PC-9 (cell line): ENCODE data around the gene PRKAG2. TPM values are rescaled to one million over a fixed set of nuclear protein-coding genes. Genes with fewer than 3 reads are reported as not detected.
A peak's percentile ranks its signal among the peaks of the same experiment; 100 is the strongest.

ENCODE experiments used
- BruUV-seq: library from RNA; stranded (reverse); fragments of 400-500 nt; replicated peaks from 2 replicates; lab custom pipeline; 2021; lab: Mats Ljungman, UMichigan
- CTCF ChIA-PET: fragments of 300-600 bp; sonication (Branson Sonifier 250); formaldehyde crosslinking; loops from one replicate; lab custom pipeline; 2022; ENCODE audit warnings: antibody characterized with exemption; lab: Charles Lee
- POLR2A ChIA-PET: fragments of 300-600 bp; sonication (Branson Sonifier 250); formaldehyde crosslinking; loops from one replicate; lab custom pipeline; 2022; ENCODE audit warnings: antibody characterized with exemption; ENCODE audit not compliant: unreplicated experiment; lab: Charles Lee
- DNase-seq, 2 experiments: peaks; one replicate each; pipeline versions ENCODE4 v3.0.0 to v3.0.0-alpha.2; 2015 to 2022; ENCODE audit warnings: mixed read lengths in 1 of 2
- H2AFZ ChIP-seq: fragments of 200-600 bp; sonication (generic); 2 replicates; pipeline ENCODE4 v1.8.1; 2017; ENCODE audit warnings: antibody characterized with exemption
- H3F3A ChIP-seq: fragments of 200-600 bp; sonication (generic); 2 replicates; pipeline ENCODE4 v1.8.1; 2017; ENCODE audit warnings: antibody characterized with exemption, mild to moderate bottlenecking, low read depth; ENCODE audit not compliant: insufficient read depth
- H3K27ac ChIP-seq: fragments of 200-600 bp; sonication (generic); 2 replicates; pipeline ENCODE4 v1.6.1; 2016; ENCODE audit warnings: mixed run types
- H3K27me3 ChIP-seq: fragments of 200-600 bp; sonication (generic); 2 replicates; pipeline ENCODE4 v1.6.1; 2016; ENCODE audit warnings: low read depth, mixed run types; ENCODE audit not compliant: insufficient read depth
- H3K36me3 ChIP-seq: fragments of 200-600 bp; sonication (generic); 2 replicates; pipeline ENCODE4 v1.6.1; 2016; ENCODE audit warnings: low read depth, mixed run types
- H3K4me1 ChIP-seq: fragments of 200-600 bp; sonication (generic); replicated peaks from 2 replicates; pipeline ENCODE4 v1.6.1; 2016; ENCODE audit warnings: mixed run types; ENCODE audit not compliant: insufficient read depth
- H3K4me2 ChIP-seq: fragments of 200-600 bp; sonication (generic); 2 replicates; pipeline ENCODE4 v1.6.1; 2017; ENCODE audit warnings: mixed run types
- H3K4me3 ChIP-seq: fragments of 200-600 bp; sonication (generic); 2 replicates; pipeline ENCODE4 v1.6.1; 2016; ENCODE audit warnings: mixed run types
- H3K79me2 ChIP-seq: fragments of 200-600 bp; sonication (generic); 2 replicates; pipeline ENCODE4 v1.6.1; 2017; ENCODE audit warnings: low read depth, mixed run types
- H3K9me2 ChIP-seq: fragments of 200-600 bp; sonication (generic); 2 replicates; pipeline ENCODE4 v1.8.1; 2017; ENCODE audit warnings: mild to moderate bottlenecking; ENCODE audit not compliant: insufficient read depth
- H3K9me3 ChIP-seq: fragments of 200-600 bp; sonication (generic); 2 replicates; pipeline ENCODE4 v1.8.1; 2016; ENCODE audit warnings: low read depth; ENCODE audit not compliant: insufficient read depth
- H4K20me1 ChIP-seq: fragments of 200-600 bp; sonication (generic); 2 replicates; pipeline ENCODE4 v1.8.1; 2017; ENCODE audit not compliant: insufficient read depth
- CTCF ChIP-seq: fragments of 200-600 bp; sonication (generic); conservative IDR thresholded peaks from 2 replicates; pipeline ENCODE4 v1.6.1; 2017; ENCODE audit warnings: mixed run types, antibody characterized with exemption, mild to moderate bottlenecking, moderate library complexity
- EZH2 ChIP-seq: fragments of 200-600 bp; sonication (generic); IDR thresholded peaks from 2 replicates; pipeline ENCODE4 v1.8.0; 2017; ENCODE audit warnings: antibody characterized with exemption, low read depth
- intact Hi-C: fragments of 100-400 bp; cut with micrococcal nuclease; formaldehyde crosslinking; loops from one replicate; pipeline ENCODE4 v1.10.0; 2022; ENCODE audit not compliant: unreplicated experiment
- total RNA-seq: library from RNA; stranded (reverse); gene quantifications from 2 replicates; pipeline ENCODE4 v1.2.3, GENCODE V29; 2021

The PRKAG2 gene
- total RNA-seq, 1 experiment from 2014 or later = 37.3 TPM

GRCh38 chr7:151707105-151707469 lies 169.8 kb downstream of the PRKAG2 start:
- POLR2A ChIA-PET = no interaction called here
- Histone ChIP-seq H3K9me2 (no peaks in the 10 kb centered on the region), H3K9me3 (no peaks in the 10 kb centered on the region), H3F3A (peaks cover 9% of the 10 kb centered on the region; the same call in 1 of the 2 replicates), H3K36me3 (no peaks in the 10 kb centered on the region), H3K4me1 (peaks cover 16% of the 10 kb centered on the region), H3K4me2 (no peak overlapping the region), H3K79me2 (no peaks in the 10 kb centered on the region), H3K27me3 (no peaks in the 10 kb centered on the region), H3K27ac (no peak overlapping the region), H2AFZ (no peak overlapping the region), H4K20me1 (no peaks in the 10 kb centered on the region), H3K4me3 (no peak overlapping the region)
- intact Hi-C loops = no loop called here
- TF ChIP-seq CTCF (no peak), EZH2 (no peak)
- CTCF ChIA-PET = no interaction called here
- no peak for DNase-seq
- no TSS peak for BruUV-seq

- Histone ChIP-seq H3K27me3 (no peaks in the 10 kb centered on the region), H3F3A (peaks cover 9% of the 10 kb centered on the region; the same call in 1 of the 2 replicates), H4K20me1 (no peaks in the 10 kb centered on the region), H3K27ac (no peak overlapping the region), H3K4me2 (peak overlapping the region; percentile 34; the same call in 1 of the 2 replicates), H3K9me3 (no peaks in the 10 kb centered on the region), H3K4me1 (peaks cover 16% of the 10 kb centered on the region), H3K9me2 (no peaks in the 10 kb centered on the region), H3K4me3 (no peak overlapping the region), H2AFZ (no peak overlapping the region), H3K36me3 (no peaks in the 10 kb centered on the region), H3K79me2 (no peaks in the 10 kb centered on the region)
- intact Hi-C loops = no loop called here
- ChIA-PET CTCF (no interaction called here), POLR2A (no interaction called here)
- no peak for DNase-seq
- no peak for TF ChIP-seq EZH2
- TF ChIP-seq CTCF = no peak
- no TSS peak for BruUV-seq
Measured at GRCh38 chr7:151706277-151707104, 170.4 kb downstream of the PRKAG2 start.

- BruUV-seq = no TSS peak
- no peaks in the 10 kb centered on the region for H3K27me3 ChIP-seq
- H3K4me2 ChIP-seq = peak overlapping the region; percentile 34
- DNase-seq = peak in 1 of 2 experiments; percentile 70
- no peaks in the 10 kb centered on the region for H3K9me3 ChIP-seq
- TF ChIP-seq CTCF = peak; percentile 74
- TF ChIP-seq EZH2 = no peak
- intact Hi-C loops = loop anchor here (2.0 kb wide), 1 partner anchor 73 kb away; no protein-coding TSS in a partner anchor
- no peaks in the 10 kb centered on the region for H3K79me2 ChIP-seq
- no peak overlapping the region for H3K27ac ChIP-seq
- H3K4me1 ChIP-seq = peaks cover 21% of the 10 kb centered on the region
- H4K20me1 ChIP-seq = no peaks in the 10 kb centered on the region
- H3K9me2 ChIP-seq = no peaks in the 10 kb centered on the region
- H3F3A ChIP-seq = peaks cover 9% of the 10 kb centered on the region; the same call in 1 of the 2 replicates
- CTCF ChIA-PET = interaction anchor here (1.0 kb wide), 1 partner anchor 75 kb away, joined by 3 read pairs; no protein-coding TSS in a partner anchor
- H3K36me3 ChIP-seq = no peaks in the 10 kb centered on the region
- no peak overlapping the region for H2AFZ ChIP-seq
- H3K4me3 ChIP-seq = no peak overlapping the region
- POLR2A ChIA-PET = interaction anchor here (0.6 kb wide), 1 partner anchor 9 kb away, joined by 4 read pairs; no protein-coding TSS in a partner anchor
Measured at GRCh38 chr7:151705636-151706276, 171.2 kb downstream of the PRKAG2 start.
